Astrocyte of the cerebellum (primary cell): Measurements from ENCODE around the gene MAP7D2.
"Not testable (repeated sequence)": the region's sequence is repeated elsewhere in the genome, so short reads cannot be mapped to it uniquely, and the experiment has no call there.

Experiments used
- DNase-seq: peaks from one replicate; pipeline ENCODE4 v3.0.0-alpha.2; 2011; ENCODE audit warnings: low read depth
- H3K4me3 ChIP-seq: 2 replicates; pipeline ENCODE4 v1.5.1; 2011; ENCODE audit warnings: mild to moderate bottlenecking, low read depth, low read length, moderate library complexity
- in situ Hi-C: cut with HindIII; loops from 2 replicates; pipeline ENCODE4 v1.10.0; 2017; ENCODE audit warnings: low sequenced_read_pairs
- TF ChIP-seq, protein P1 (sequence below): IDR thresholded peaks from 2 replicates; pipeline ENCODE4 v1.5.1; 2012; ENCODE audit warnings: low read length, low read depth, moderate library complexity, mild to moderate bottlenecking; ENCODE audit errors: missing control alignments

The MAP7D2 gene

DNA sequence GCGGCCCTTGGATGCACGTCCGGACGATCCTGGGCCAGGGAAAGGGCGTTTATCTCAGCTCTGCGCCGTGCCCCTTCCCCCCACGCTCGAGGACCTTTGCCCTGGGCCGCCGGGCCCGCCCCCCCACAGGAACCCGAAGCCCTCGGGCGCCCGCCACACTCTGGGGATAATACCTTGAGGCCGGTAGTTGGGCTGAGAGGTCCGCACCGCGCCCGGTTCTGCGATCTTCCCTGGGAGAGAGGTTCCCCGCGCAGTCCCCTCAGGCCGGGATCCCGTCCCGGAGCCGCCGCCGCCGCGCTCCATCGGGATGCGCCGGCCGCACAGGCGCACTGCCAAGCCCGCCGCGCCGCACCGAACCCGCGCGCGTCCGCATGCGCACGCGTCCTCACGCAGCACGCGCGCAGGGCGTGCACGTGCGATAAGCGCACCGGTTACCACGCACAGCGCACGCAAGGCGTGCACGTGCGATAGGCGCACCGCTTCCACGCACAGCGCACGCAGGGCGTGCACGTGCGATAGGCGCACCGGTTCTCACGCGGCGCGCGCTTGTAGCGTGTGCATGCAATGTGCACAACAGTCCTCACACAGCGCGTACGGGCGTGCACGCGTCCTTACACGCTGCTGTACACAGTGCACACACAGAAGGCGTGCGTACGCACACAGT is at the start of gene MAP7D2:
Gene MAP7D2 (minus strand): TSS at position 331 of the 664 bp plus-strand sequence. CDS start 28 bp downstream, at position 303.
- TF ChIP-seq, protein P1, sequence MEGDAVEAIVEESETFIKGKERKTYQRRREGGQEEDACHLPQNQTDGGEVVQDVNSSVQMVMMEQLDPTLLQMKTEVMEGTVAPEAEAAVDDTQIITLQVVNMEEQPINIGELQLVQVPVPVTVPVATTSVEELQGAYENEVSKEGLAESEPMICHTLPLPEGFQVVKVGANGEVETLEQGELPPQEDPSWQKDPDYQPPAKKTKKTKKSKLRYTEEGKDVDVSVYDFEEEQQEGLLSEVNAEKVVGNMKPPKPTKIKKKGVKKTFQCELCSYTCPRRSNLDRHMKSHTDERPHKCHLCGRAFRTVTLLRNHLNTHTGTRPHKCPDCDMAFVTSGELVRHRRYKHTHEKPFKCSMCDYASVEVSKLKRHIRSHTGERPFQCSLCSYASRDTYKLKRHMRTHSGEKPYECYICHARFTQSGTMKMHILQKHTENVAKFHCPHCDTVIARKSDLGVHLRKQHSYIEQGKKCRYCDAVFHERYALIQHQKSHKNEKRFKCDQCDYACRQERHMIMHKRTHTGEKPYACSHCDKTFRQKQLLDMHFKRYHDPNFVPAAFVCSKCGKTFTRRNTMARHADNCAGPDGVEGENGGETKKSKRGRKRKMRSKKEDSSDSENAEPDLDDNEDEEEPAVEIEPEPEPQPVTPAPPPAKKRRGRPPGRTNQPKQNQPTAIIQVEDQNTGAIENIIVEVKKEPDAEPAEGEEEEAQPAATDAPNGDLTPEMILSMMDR: no peak
- in situ Hi-C loops: no loop called here
- DNase-seq: no peak
- H3K4me3 ChIP-seq: peak within 1 kb of the TSS; percentile 34

DNA sequence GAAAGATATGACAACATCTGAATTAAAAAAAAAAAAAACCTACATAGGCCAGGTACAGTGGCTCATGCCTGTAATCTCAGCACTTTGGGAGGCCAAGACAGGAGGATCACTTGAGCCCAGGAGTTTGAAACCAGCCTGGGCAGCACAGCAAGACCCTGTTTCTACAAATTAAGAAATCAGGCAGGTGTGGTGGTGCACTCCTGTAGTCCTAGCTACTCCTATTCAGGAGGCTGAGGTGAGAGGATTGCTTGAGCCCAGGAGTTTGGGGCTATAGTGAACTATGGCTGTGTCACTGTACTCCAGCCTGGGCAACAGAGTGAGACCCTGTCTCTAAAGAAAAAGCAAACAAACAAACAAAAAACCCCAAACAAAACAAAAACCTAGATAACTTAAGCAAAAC is 45.8 kb upstream of the MAP7D2 start:
- in situ Hi-C loops, H3K4me3 ChIP-seq: not testable (repeated sequence)

DNA sequence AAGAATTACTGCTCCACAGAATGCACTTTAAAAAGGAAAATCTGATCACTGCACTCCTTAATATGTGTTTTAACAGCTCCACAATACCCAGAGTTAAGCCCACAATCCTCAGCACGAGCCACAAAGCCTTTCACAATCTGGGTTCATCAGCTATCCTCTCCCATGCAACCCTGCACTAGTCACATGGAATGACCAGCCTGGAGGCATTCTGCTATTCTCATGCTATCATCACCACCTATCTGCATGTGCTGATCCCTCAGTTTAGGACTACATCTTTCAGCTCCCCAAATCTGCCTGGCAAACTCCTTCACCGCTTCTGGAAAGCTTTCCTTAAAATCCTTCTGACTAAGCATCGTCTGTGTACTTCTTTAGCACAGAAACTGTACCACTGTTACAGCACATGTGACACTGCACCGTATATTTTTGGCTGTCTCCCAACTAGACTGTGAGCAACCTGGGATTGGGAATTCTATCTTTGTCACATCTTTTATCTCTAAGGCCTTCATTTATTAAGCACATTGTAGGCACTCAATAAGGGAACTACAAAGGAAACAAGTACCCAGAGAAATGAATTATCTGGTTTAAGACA is 43.2 kb upstream of the MAP7D2 start:
- H3K4me3 ChIP-seq: no peak overlapping the region
- in situ Hi-C loops: no loop called here
- TF ChIP-seq, protein P1: no peak
- DNase-seq: no peak

More for the DNA sequence above, 45.8 kb upstream of the MAP7D2 start:
- not testable (repeated sequence) for DNase-seq

DNA sequence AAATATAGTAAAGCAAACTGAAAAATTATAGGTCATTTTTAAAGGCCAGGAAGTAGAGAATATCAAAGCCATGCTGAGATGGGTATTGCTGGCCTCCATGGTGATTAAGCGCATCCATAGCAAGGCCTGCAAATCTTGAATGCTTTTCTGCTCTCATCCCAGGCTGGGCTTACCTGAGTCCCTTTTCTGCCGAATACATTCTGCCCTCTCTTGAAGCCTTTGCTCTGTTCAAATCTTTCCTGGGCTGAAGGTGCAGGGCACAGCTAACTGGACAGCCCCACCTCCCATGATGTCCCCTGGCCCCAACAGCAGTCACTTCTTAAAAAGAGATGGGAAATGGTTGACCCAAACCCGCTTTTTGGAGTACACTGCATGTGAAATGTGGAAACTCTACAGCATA is 35.0 kb upstream of the MAP7D2 start:
- no peak overlapping the region for H3K4me3 ChIP-seq
- in situ Hi-C loops: no loop called here
- TF ChIP-seq, protein P1: no peak

DNA sequence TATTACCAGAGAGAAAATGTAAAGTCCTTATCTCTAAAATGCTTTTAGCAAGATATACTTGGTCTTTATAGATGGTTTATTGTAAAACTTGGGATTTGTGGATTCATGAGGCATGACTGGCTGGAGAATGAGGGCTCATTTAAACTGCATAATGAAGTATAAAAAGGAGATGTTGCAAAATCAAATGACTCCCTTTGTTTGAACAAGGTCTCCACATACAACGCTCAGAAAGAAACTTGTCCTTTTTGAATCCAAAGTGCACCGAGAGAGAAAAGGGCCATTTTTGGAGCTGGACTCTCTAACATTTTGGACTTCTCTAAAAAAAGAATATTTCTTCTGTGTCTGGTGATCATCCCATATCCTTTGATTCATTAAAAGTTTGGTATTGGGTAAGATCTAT is 32.6 kb upstream of the MAP7D2 start:
- DNase-seq: no peak
- in situ Hi-C loops: no loop called here
- H3K4me3 ChIP-seq: no peak overlapping the region
- TF ChIP-seq, protein P1: no peak

More for the DNA sequence above, 35.0 kb upstream of the MAP7D2 start:
- no peak for DNase-seq

DNA sequence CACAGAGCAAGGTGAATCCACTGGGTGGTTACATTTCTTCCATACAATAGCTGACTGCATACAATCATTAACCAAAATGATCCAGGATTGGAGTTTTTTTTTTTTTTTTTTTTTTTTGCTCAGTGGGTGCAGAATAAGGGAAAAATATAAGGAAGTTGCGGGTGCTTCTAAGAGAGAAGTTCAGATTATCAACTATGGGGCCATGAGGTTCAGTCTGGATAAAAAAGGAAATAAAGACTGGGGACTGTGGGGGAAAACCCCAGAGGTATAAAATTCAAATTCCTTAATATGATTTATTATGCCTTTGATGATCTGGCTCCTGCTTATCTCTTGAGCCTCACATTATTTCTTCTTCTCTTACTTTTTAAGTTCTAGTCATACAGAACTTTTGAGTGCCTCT is 30.9 kb upstream of the MAP7D2 start:
- in situ Hi-C loops: no loop called here
- H3K4me3 ChIP-seq: no peak overlapping the region
- TF ChIP-seq, protein P1: no peak
- DNase-seq: no peak

DNA sequence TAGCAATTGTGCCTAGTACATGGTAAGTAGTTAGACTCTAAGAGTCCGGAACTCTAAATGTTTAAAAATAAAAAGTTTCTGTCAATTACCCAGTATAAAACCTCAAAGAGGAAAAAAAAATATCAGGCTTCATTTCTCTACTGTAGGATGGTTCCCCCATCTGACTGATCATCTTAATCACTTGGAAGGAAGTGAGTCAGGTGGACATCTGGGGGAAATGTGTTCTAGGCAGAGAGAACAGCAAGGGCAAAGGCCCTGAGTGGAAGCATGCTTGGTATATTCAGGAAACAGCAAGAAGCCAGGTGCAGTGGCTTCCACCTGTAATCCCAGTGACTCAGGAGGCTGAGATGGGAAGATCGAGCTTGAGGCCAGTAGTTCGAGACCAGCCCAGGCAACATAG is 27.8 kb upstream of the MAP7D2 start:
- DNase-seq: no peak
- in situ Hi-C loops: no loop called here
- TF ChIP-seq, protein P1: no peak

More for the DNA sequence above, 27.8 kb upstream of the MAP7D2 start:
- H3K4me3 ChIP-seq: no peak overlapping the region
